ENCODE results near the gene TNRC6C.

The TNRC6C gene

GRCh38 chr17:78007647-78008046, 49.1 kb downstream of the TNRC6C start:
- H3K27ac ChIP-seq = no peak overlapping the region
- TF ChIP-seq CTCF (conservative IDR thresholded peaks at IDR 0.05) = no peak
- TF ChIP-seq ZFX (IDR thresholded peaks at IDR 0.05) = no peak

DNA sequence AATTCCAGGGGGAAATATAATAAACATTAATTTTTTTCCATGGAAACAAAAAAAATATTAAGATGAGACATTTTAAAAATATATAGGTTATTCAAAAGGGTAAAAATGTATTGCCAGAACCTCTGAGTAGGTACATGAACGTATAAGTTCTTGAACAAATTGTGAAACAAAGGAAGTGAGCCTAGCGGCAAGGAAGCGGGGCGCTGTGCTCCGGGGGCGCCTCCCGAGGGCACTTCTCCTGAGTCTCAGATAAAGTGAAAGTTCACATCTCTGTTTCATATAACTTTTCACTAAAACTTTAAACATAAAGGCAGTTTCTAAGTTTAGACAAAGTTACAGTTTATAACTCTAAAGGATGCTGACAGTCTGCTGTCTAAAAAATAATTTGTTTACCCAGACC, 52.3 kb downstream of the TNRC6C start:
- H3K27ac ChIP-seq = no peak overlapping the region
- TF ChIP-seq CTCF (conservative IDR thresholded peaks at IDR 0.05) (no peak), ZFX (IDR thresholded peaks at IDR 0.05) (no peak)

DNA sequence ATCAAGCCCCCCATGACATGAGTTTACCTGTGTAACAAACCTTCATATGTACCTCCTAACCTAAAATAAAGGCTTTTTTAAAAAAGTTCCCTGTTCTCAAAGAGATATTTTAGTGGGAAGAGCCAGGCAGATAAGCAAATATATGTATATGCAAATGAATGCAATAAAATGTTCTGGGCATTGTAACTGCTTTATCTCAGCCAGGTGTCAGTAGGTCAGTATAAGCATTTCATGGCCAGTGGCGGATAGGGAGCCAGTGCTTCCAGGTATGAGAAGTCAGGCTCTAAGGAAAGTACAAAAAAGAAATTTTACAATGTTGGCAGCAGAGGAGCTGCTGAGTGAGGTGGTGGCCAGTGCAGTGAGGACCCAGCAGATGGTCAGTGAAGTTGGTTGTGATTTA, 53.9 kb downstream of the TNRC6C start:
- TF ChIP-seq ZFX (IDR thresholded peaks at IDR 0.05) (no peak), CTCF (conservative IDR thresholded peaks at IDR 0.05) (no peak)
- no peak overlapping the region for H3K27ac ChIP-seq

DNA sequence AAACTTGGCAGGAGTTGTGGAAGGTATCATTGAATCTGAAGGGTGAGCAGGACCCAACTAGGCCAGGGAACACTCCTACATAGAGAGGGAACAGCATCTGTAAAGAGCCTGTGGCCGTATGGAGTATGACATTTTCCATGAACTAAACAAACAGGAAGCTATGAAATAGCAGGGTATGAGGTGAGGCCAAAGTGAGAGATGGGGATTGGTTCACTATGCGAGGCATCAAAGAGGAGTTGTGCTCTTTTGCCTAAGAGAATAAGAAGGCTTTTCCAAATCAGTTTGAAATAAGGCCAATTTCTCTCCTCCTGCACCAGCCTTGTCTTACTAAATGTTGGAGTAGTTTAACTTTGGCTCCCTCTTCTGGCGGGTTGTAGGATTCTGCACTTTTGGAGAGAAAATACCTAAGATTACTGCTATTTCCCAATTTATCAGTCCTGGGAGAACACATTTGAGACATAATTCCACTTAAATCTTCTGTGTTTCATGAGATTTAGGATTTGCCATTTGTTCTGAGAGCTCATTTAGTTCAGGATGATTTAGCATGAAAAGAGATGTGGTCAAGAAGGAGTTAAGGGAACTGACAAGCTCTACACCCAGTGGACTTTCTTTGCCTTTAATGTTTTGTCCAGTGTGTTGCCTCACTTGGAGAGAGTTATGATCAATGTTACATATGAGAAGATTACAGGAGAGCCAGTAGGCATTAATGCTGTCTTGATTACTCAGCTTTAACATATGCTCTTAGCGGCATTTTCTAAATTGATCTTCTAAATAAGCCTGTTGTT, 55.4 kb downstream of the TNRC6C start:
- TF ChIP-seq CTCF (conservative IDR thresholded peaks at IDR 0.05) = peak; percentile 90
- TF ChIP-seq ZFX (IDR thresholded peaks at IDR 0.05) = no peak
- no peak overlapping the region for H3K27ac ChIP-seq

DNA sequence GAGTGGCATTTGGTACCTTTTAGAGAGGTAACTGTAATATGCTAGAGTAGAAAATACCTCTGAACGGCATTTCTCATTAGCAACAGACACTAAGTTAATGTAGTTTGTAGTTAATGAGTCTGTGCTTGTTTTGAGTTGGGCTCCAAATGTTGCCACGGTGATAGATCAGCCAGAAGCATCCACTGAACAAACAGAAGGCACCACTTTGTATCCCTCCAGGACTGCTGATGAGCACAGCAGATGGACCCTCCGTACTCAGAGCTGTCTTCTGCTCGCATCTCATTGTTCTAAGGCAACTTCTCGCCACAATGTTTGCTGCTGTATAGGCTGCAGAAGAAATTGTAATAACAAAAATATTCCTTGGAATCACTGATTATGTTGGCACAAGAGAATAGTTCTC, 56.1 kb downstream of the TNRC6C start:
- TF ChIP-seq CTCF (conservative IDR thresholded peaks at IDR 0.05) = no peak
- TF ChIP-seq ZFX (IDR thresholded peaks at IDR 0.05) = no peak
- H3K27ac ChIP-seq = no peak overlapping the region

DNA sequence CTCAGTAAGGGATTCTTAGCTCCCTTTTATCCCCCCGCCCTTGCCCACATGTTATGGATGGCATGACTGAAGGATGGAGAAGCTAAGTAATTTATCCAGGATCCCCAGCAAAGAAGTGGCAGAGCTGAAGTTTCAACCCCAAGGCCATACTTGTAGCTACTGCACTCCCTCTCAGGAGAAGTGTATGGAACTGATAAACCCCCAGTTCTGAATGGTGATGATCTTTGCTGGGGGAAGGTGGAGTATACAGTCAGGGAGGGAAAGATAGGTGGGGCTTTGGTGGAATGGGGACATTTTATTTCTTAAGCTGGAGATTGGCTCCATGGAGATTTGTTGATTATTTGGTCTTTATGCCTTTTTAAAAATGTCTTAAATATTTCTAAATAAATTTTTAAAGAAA, 58.3 kb downstream of the TNRC6C start:
- no peak overlapping the region for H3K27ac ChIP-seq
- TF ChIP-seq ZFX (IDR thresholded peaks at IDR 0.05) = no peak
- no peak for TF ChIP-seq CTCF (conservative IDR thresholded peaks at IDR 0.05)

DNA sequence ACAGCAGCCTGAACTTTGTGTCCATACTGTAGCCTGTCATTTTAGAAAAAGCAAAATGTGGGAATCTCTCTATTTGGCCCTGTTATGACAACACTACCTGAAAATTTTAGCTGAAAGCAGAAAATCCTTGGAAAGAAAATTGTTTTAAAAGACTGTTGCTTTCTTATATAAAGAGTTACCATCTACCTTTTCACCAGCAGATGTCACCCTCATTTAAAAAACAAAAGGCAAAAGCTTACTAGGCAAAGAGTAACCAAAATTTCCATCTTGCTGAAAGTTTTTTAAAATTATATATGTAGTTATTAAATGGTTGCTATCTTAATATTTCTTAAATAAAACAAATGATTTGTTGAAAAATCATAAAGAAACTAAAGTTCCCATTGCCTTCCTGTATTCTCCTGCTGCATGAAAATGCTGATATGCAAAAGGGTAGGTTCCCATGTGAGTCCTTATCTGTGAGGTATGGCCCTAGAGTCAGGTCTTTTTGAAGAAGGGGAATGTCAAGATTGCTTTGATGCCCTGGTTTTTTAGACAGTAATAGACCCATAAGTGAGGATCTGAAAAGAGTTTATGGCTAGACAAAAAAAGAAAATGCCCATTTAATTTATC, 61.0 kb downstream of the TNRC6C start:
- no peak overlapping the region for H3K27ac ChIP-seq
- TF ChIP-seq ZFX (IDR thresholded peaks at IDR 0.05) (no peak), CTCF (conservative IDR thresholded peaks at IDR 0.05) (peak; percentile 83)
